Muscle of back (tissue), 13 donors: Measurements from ENCODE around the gene UFM1. TPM values are rescaled to one million over a fixed set of nuclear protein-coding genes. Genes with fewer than 3 reads are reported as not detected.
"Not testable (repeated sequence)": the region's sequence is repeated elsewhere in the genome, so short reads cannot be mapped to it uniquely, and the experiment has no call there.

Source experiments
- DNase-seq, 3 donors: peaks; one replicate each; pipeline versions ENCODE4 v3.0.0 to v3.0.0-alpha.2; 2013
- long read RNA-seq, 9 donors: transcript quantifications; one replicate each; lab custom pipeline, GENCODE V29; 2026
- polyA plus RNA-seq, 10 donors: library from polyadenylated mRNA; unstranded; fragments of 120-200 nt; gene quantifications; one replicate each; pipeline ENCODE4 v1.2.1, GENCODE V29; 2013; ENCODE audit not compliant: insufficient read length in 10 of 10

Gene UFM1
- 10 to 100 TPM; 54.6 to 76.2 (median 62.6) TPM for polyA plus RNA-seq
- long read RNA-seq, donor 1, transcript UFM1-201 (6 exons, 3,138 nt) = major isoform, 16 of 70 reads
- long read RNA-seq, donor 1, partial matches to known transcripts = 54 of 70 reads
- long read RNA-seq, donor 1, other reads (novel, unspliced or antisense) = 0 of 70 reads
- long read RNA-seq, donor 2, transcript UFM1-201 (6 exons, 3,138 nt) = major isoform, 15 of 66 reads
- long read RNA-seq, donor 2, partial matches to known transcripts = 50 of 66 reads
- long read RNA-seq, donor 2, other reads (novel, unspliced or antisense) = 0 of 66 reads
- long read RNA-seq, donor 3 = 0 reads
- long read RNA-seq, donor 4, transcript UFM1-201 (6 exons, 3,138 nt) = major isoform, 9 of 10 reads
- long read RNA-seq, donor 4, partial matches to known transcripts = 0 of 10 reads
- long read RNA-seq, donor 4, other reads (novel, unspliced or antisense) = 0 of 10 reads
- long read RNA-seq, donor 5, transcript UFM1-201 (6 exons, 3,138 nt) = major isoform, 16 of 17 reads
- long read RNA-seq, donor 5, partial matches to known transcripts = 0 of 17 reads
- long read RNA-seq, donor 5, other reads (novel, unspliced or antisense) = 0 of 17 reads
- long read RNA-seq, donor 6, transcript UFM1-201 (6 exons, 3,138 nt) = major isoform, 29 of 29 reads
- long read RNA-seq, donor 6, partial matches to known transcripts = 0 of 29 reads
- long read RNA-seq, donor 6, other reads (novel, unspliced or antisense) = 0 of 29 reads
- long read RNA-seq, donor 7, transcript UFM1-201 (6 exons, 3,138 nt) = major isoform, 9 of 64 reads
- long read RNA-seq, donor 7, partial matches to known transcripts = 54 of 64 reads
- long read RNA-seq, donor 7, other reads (novel, unspliced or antisense) = 0 of 64 reads
- long read RNA-seq, donor 8, transcript UFM1-201 (6 exons, 3,138 nt) = major isoform, 12 of 13 reads
- long read RNA-seq, donor 8, partial matches to known transcripts = 0 of 13 reads
- long read RNA-seq, donor 8, other reads (novel, unspliced or antisense) = 0 of 13 reads
- long read RNA-seq, donor 9, partial matches to known transcripts = 0 of 2 reads
- long read RNA-seq, donor 9, other reads (novel, unspliced or antisense) = 0 of 2 reads

- peak; percentile 95 to 96 (median 95) for DNase-seq
These were observed at the start of gene UFM1 for GRCh38 chr13:38349390-38350113. Gene UFM1, plus strand, starts transcription at chr13:38349851. Its CDS starts 69 bp downstream, at chr13:38349920.

- DNase-seq = no peak
These were observed 48.4 kb upstream of the UFM1 start for GRCh38 chr13:38301236-38301635.

GRCh38 chr13:38303816-38304320 lies 45.8 kb upstream of the UFM1 start:
- no peak for DNase-seq

GRCh38 chr13:38308736-38309135 lies 40.9 kb upstream of the UFM1 start:
- DNase-seq = peak in 1 of 3 donors; percentile 77

GRCh38 chr13:38309397-38309796 lies 40.3 kb upstream of the UFM1 start:
- no peak for DNase-seq

GRCh38 chr13:38311175-38311574 lies 38.5 kb upstream of the UFM1 start:
- DNase-seq = not testable (repeated sequence)

- no peak for DNase-seq
These were observed 33.5 kb upstream of the UFM1 start for GRCh38 chr13:38316129-38316528.

GRCh38 chr13:38321654-38322053 lies 28.0 kb upstream of the UFM1 start:
- no peak for DNase-seq

- DNase-seq = no peak
These were observed 24.2 kb upstream of the UFM1 start for GRCh38 chr13:38325426-38325825.

- DNase-seq = no peak
These were observed 21.0 kb upstream of the UFM1 start for GRCh38 chr13:38328699-38329098.

- DNase-seq = no peak
These were observed 14.8 kb upstream of the UFM1 start for GRCh38 chr13:38334845-38335244.

- DNase-seq = no peak
These were observed 11.6 kb upstream of the UFM1 start for GRCh38 chr13:38338089-38338488.

- DNase-seq = no peak
These were observed 9.0 kb upstream of the UFM1 start for GRCh38 chr13:38340624-38341023.

GRCh38 chr13:38341149-38341692 lies 8.4 kb upstream of the UFM1 start:
- DNase-seq = no peak

- DNase-seq = no peak
These were observed 2.9 kb upstream of the UFM1 start for GRCh38 chr13:38346764-38347163.

- DNase-seq = peak in 1 of 3 donors; percentile 21
These were observed 726 bp upstream of the UFM1 start for GRCh38 chr13:38348861-38349389.

GRCh38 chr13:38350114-38350617 lies 515 bp downstream of the UFM1 start:
- peak in 2 of 3 donors; percentile 52 to 71 for DNase-seq

- no peak for DNase-seq
These were observed 6.0 kb downstream of the UFM1 start for GRCh38 chr13:38355595-38356119.

- peak in 1 of 3 donors; percentile 16 for DNase-seq
These were observed 9.0 kb downstream of the UFM1 start for GRCh38 chr13:38358684-38359083.
